ENCODE results near the gene UFL1.

GRCh38 chr6:96582021-96582420 lies 60.4 kb downstream of the UFL1 start:
- TF ChIP-seq POLR2A (IDR thresholded peaks at IDR 0.05; ENCODE audit: low read depth) = no peak
- no peak for TF ChIP-seq CTCF (IDR thresholded peaks at IDR 0.05)
- TF ChIP-seq POLR2AphosphoS5 (IDR thresholded peaks at IDR 0.05) = no peak
- TF ChIP-seq EP300 (IDR thresholded peaks at IDR 0.05) = no peak
